ENCODE measurements around the gene MINDY2. TPM values are rescaled to one million over a fixed set of nuclear protein-coding genes. Genes with fewer than 3 reads are reported as not detected.
"Not testable (repeated sequence)": the region's sequence is repeated elsewhere in the genome, so short reads cannot be mapped to it uniquely, and the experiment has no call there.

MINDY2 gene
- total RNA-seq, 1 donor from 2014 or later, result 40.5 TPM

GRCh38 chr15:58764468-58764867, 6.6 kb upstream of the MINDY2 start:
- Histone ChIP-seq H3K36me3 (no peaks in the 10 kb centered on the region), H3K27ac (replicated peaks) (no peak overlapping the region), H3K4me3 (no peak overlapping the region), H3K27me3 (ENCODE audit: low read depth) (no peaks in the 10 kb centered on the region), H3K4me1 (no peaks in the 10 kb centered on the region), H3K9me3 (replicated peaks) (peaks cover 16% of the 10 kb centered on the region)
- TF ChIP-seq, protein P1, sequence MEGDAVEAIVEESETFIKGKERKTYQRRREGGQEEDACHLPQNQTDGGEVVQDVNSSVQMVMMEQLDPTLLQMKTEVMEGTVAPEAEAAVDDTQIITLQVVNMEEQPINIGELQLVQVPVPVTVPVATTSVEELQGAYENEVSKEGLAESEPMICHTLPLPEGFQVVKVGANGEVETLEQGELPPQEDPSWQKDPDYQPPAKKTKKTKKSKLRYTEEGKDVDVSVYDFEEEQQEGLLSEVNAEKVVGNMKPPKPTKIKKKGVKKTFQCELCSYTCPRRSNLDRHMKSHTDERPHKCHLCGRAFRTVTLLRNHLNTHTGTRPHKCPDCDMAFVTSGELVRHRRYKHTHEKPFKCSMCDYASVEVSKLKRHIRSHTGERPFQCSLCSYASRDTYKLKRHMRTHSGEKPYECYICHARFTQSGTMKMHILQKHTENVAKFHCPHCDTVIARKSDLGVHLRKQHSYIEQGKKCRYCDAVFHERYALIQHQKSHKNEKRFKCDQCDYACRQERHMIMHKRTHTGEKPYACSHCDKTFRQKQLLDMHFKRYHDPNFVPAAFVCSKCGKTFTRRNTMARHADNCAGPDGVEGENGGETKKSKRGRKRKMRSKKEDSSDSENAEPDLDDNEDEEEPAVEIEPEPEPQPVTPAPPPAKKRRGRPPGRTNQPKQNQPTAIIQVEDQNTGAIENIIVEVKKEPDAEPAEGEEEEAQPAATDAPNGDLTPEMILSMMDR (IDR thresholded peaks at IDR 0.05; ENCODE audit: borderline replicate concordance), result no peak
- no peak for DNase-seq
- intact Hi-C loops (cut with micrococcal nuclease), result no loop called here

- H3K27ac ChIP-seq (replicated peaks), result no peak overlapping the region
- no peaks in the 10 kb centered on the region for H3K36me3 ChIP-seq
- H3K4me1 ChIP-seq, result peaks cover 14% of the 10 kb centered on the region
- DNase-seq, result no peak
- no peaks in the 10 kb centered on the region for H3K27me3 ChIP-seq (ENCODE audit: low read depth)
- intact Hi-C loops (cut with micrococcal nuclease), result no loop called here
- TF ChIP-seq, protein P1 (IDR thresholded peaks at IDR 0.05; ENCODE audit: borderline replicate concordance), result no peak
- H3K4me3 ChIP-seq, result no peak overlapping the region
- H3K9me3 ChIP-seq (replicated peaks), result peaks cover 16% of the 10 kb centered on the region
Observed at GRCh38 chr15:58766290-58766689, 4.8 kb upstream of the MINDY2 start.

DNA sequence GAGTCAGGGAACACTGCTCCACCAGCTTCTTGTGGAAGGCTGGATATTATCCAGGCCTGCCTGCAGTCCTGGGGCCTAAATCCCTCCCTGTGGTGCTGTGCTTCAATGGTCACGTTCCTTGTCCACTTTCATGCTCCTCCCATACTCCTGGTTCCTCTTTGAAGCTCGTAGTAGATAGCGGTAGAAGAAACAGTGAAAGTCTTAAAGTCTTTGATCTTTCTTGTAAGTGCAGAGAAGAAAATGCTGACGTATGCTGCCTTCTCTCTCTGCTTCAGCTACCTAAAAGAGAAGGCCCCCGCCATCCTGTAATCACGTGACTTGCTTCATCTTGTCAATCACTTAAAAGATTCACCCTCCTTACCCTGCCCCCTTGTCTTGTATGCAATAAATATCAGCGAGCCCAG, 2.5 kb upstream of the MINDY2 start:
- H3K36me3 ChIP-seq; H3K27ac ChIP-seq (replicated peaks); DNase-seq; intact Hi-C loops (cut with micrococcal nuclease); H3K27me3 ChIP-seq (ENCODE audit: low read depth); H3K4me3 ChIP-seq: not testable (repeated sequence)
- peaks cover 37% of the 10 kb centered on the region for H3K4me1 ChIP-seq
- H3K9me3 ChIP-seq (replicated peaks), result peaks cover 16% of the 10 kb centered on the region

DNA sequence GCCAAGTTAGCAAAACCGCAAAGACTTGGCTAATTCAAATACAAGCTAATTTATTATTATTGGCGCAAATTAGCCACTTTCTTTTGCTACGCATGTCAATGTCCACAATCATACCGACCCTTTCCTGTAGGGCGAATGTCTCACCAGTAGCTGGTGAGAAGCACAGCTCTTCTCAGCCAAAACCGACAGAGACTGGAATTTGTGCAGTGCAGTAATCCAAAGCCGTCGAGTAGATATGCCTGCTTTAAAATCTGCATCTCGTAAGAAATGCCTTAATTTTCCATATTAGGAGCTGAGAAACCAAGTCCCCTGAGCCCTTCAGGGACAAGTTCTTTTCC, 614 bp upstream of the MINDY2 start:
- no peaks in the 10 kb centered on the region for H3K27me3 ChIP-seq (ENCODE audit: low read depth)
- H3K27ac ChIP-seq (replicated peaks), result peak overlapping the region; percentile 100
- TF ChIP-seq, protein P1 (IDR thresholded peaks at IDR 0.05; ENCODE audit: borderline replicate concordance), result no peak
- no peaks in the 10 kb centered on the region for H3K9me3 ChIP-seq (replicated peaks)
- peaks cover 56% of the 10 kb centered on the region for H3K4me1 ChIP-seq
- no peaks in the 10 kb centered on the region for H3K36me3 ChIP-seq
- intact Hi-C loops (cut with micrococcal nuclease), result no loop called here
- H3K4me3 ChIP-seq, result peak overlapping the region; percentile 99
- DNase-seq, result no peak

GRCh38 chr15:58771621-58772250, 634 bp downstream of the MINDY2 start:
- Histone ChIP-seq H3K9me3 (replicated peaks) (no peaks in the 10 kb centered on the region), H3K27ac (replicated peaks) (peak overlapping the region; percentile 100), H3K4me3 (peak overlapping the region; percentile 99), H3K4me1 (peaks cover 68% of the 10 kb centered on the region), H3K27me3 (ENCODE audit: low read depth) (no peaks in the 10 kb centered on the region), H3K36me3 (no peaks in the 10 kb centered on the region)
- intact Hi-C loops (cut with micrococcal nuclease), result no loop called here
- peak; percentile 53 for DNase-seq
- TF ChIP-seq, protein P1 (IDR thresholded peaks at IDR 0.05; ENCODE audit: borderline replicate concordance), result no peak

DNA sequence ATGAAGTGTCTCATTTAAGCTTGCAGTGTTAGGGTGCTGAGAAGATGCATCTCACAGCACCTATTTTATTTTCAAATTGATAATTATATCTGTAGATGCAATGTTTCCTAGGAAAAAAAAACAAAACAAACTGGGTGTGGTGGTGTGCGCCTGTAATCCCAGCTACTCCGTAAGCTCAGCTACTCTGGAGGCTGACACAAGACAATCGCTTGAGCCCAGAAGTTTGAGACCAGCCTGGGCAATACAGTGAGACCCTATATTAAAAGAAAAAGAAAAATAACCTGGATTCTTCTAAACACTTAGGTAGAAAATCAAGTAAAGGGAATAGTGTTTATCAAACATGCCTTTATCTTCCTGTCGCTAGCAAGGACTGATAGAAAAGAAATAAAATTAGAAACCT, 1.9 kb downstream of the MINDY2 start:
- peak overlapping the region; percentile 99 for H3K4me3 ChIP-seq
- TF ChIP-seq, protein P1 (IDR thresholded peaks at IDR 0.05; ENCODE audit: borderline replicate concordance), result no peak
- peak overlapping the region; percentile 100 for H3K27ac ChIP-seq (replicated peaks)
- peaks cover 76% of the 10 kb centered on the region for H3K4me1 ChIP-seq
- intact Hi-C loops (cut with micrococcal nuclease), result no loop called here
- no peaks in the 10 kb centered on the region for H3K36me3 ChIP-seq
- no peak for DNase-seq
- no peaks in the 10 kb centered on the region for H3K9me3 ChIP-seq (replicated peaks)
- no peaks in the 10 kb centered on the region for H3K27me3 ChIP-seq (ENCODE audit: low read depth)
